Upper lobe of left lung (tissue), 6 donors: ENCODE measurements around the gene DMP1. TPM values are rescaled to one million over a fixed set of nuclear protein-coding genes. Genes with fewer than 3 reads are reported as not detected.

Experiments used
- ATAC-seq, 2 donors: fragments of 200-7000 bp; cut with Tn5 transposase; one replicate each; pipeline ENCODE4 v1.9.1; 2022; ENCODE audit warnings: mild to moderate bottlenecking in 2 of 2, moderate library complexity in 2 of 2; ENCODE audit not compliant: low FRiP score in 2 of 2
- DNase-seq, 2 donors: peaks; one replicate each; pipeline ENCODE4 v3.0.0-alpha.2; 2019 to 2020
- H3K27ac ChIP-seq, 4 donors: fragments of 200-600 bp; sonication (generic); one replicate each; pipeline ENCODE4 v1.5.1; 2016 to 2019
- H3K27me3 ChIP-seq, 4 donors: fragments of 200-600 bp; sonication (generic); one replicate each; pipeline ENCODE4 v1.5.1; 2017 to 2019
- H3K36me3 ChIP-seq, 4 donors: fragments of 200-600 bp; sonication (generic); one replicate each; pipeline ENCODE4 v1.5.1; 2016 to 2019
- H3K4me1 ChIP-seq, 4 donors: fragments of 200-600 bp; sonication (generic); one replicate each; pipeline ENCODE4 v1.5.1; 2018 to 2019
- H3K4me3 ChIP-seq, 4 donors: fragments of 200-600 bp; sonication (generic); one replicate each; pipeline ENCODE4 v1.5.1; 2017 to 2019; ENCODE audit warnings: mild to moderate bottlenecking in 2 of 4, moderate library complexity in 1 of 4
- H3K9me3 ChIP-seq, 4 donors: fragments of 200-600 bp; sonication (generic); one replicate each; pipeline ENCODE4 v1.5.1; 2018 to 2019
- EP300 ChIP-seq, 4 donors: sonication (generic); formaldehyde crosslinking; IDR thresholded peaks; one replicate each; pipeline ENCODE4 v1.5.1; 2017; ENCODE audit warnings: antibody characterized with exemption in 4 of 4, control low read depth in 2 of 4
- POLR2A ChIP-seq, 4 donors: fragments of 450-650 bp; IDR thresholded peaks; one replicate each; pipeline ENCODE4 v1.5.1; 2016 to 2017; ENCODE audit warnings: antibody characterized with exemption in 4 of 4, mild to moderate bottlenecking in 2 of 4
- POLR2AphosphoS5 ChIP-seq, 2 donors: sonication (generic); formaldehyde crosslinking; IDR thresholded peaks; one replicate each; pipeline ENCODE4 v1.5.1; 2017; ENCODE audit warnings: antibody characterized with exemption in 2 of 2
- WGBS, 2 donors: methylation state at CpG; one replicate each; pipeline ENCODE4 v1.1.5; 2017 to 2018; 5-methylcytosine and 5-hydroxymethylcytosine counted together
- total RNA-seq, 6 donors: library from RNA; depleted of rRNA in 4 of 6; stranded (reverse); fragments of >200 nt in 4 of 6; gene quantifications; one replicate each; pipeline versions ENCODE4 v1.1.0 to v1.2.1, GENCODE V29; 2016 to 2021
- TF ChIP-seq, protein P1 (sequence below), 6 experiments: fragments of 450-650 bp in 4 of 6; fragments of 200-600 bp in 2 of 6; sonication (generic) in 2 of 6; IDR thresholded peaks; one replicate each; pipeline ENCODE4 v1.5.1; 2016 to 2019; ENCODE audit warnings: antibody characterized with exemption in 6 of 6
- donor health status: DM: no; HTN: no; CAD: no; lungs with moderate emphysema.
- donor health status: DM: no; HTN: yes; CAD: no; lungs with severe emphysema.

The DMP1 gene
- total RNA-seq, 6 donors from 2014 or later = not detected

DNA sequence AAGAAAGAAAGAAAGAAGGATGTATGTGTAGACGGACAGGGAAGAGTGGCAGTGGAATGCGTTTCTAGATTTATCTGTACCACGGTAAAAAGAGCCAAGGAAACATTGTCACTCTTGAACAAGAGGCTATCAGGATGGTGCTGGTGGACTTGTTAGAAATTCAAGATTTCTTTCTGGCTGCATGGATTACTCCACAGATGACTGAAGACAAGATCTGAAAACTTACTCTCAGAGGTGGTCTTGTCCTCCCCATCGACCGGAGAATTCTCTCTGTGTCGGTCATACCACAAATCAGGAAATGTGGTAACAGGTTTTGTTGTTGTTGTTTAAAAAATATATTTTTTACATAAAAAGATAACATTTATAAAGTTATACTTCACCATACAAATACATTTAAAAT, 30.0 kb upstream of the DMP1 start:
- 83 to 84% methylated on average over 6 of the region's 6 CpGs for WGBS, 2 donors
- Histone ChIP-seq H3K9me3 (no peaks in the 10 kb centered on the region), H3K4me1 (no peaks in the 10 kb centered on the region), H3K4me3 (no peak overlapping the region), H3K27ac (no peak overlapping the region), H3K36me3 (no peaks in the 10 kb centered on the region), H3K27me3 (no peaks in the 10 kb centered on the region)
- TF ChIP-seq POLR2A (IDR thresholded peaks at IDR 0.05) (no peak), EP300 (IDR thresholded peaks at IDR 0.05) (no peak), POLR2AphosphoS5 (IDR thresholded peaks at IDR 0.05) (no peak)
- TF ChIP-seq, protein P1, sequence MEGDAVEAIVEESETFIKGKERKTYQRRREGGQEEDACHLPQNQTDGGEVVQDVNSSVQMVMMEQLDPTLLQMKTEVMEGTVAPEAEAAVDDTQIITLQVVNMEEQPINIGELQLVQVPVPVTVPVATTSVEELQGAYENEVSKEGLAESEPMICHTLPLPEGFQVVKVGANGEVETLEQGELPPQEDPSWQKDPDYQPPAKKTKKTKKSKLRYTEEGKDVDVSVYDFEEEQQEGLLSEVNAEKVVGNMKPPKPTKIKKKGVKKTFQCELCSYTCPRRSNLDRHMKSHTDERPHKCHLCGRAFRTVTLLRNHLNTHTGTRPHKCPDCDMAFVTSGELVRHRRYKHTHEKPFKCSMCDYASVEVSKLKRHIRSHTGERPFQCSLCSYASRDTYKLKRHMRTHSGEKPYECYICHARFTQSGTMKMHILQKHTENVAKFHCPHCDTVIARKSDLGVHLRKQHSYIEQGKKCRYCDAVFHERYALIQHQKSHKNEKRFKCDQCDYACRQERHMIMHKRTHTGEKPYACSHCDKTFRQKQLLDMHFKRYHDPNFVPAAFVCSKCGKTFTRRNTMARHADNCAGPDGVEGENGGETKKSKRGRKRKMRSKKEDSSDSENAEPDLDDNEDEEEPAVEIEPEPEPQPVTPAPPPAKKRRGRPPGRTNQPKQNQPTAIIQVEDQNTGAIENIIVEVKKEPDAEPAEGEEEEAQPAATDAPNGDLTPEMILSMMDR (IDR thresholded peaks at IDR 0.05) = no peak
- DNase-seq (no peak), ATAC-seq (no peak)

DNA sequence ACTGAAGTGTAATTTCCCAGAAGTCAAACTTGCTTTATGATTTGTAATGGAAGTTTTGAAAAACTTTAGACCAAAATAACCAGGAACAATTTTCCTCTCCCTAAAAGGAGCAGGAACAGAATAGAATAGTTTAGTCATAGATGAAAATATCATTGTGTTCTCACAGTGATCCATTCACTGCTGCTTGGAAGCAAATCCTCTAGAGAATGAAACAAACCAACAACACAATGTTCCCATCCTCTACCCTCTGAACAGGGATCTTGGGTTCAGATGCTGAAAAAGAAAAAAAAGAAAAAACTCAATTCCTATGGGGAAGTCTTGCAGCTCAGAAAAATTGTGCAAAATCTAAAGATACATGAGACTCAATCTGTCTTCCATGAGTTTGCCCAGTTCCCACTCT, 29.6 kb upstream of the DMP1 start:
- no peak for TF ChIP-seq EP300 (IDR thresholded peaks at IDR 0.05)
- TF ChIP-seq POLR2A (IDR thresholded peaks at IDR 0.05) = no peak
- no peak for TF ChIP-seq POLR2AphosphoS5 (IDR thresholded peaks at IDR 0.05)
- TF ChIP-seq, protein P1 (IDR thresholded peaks at IDR 0.05) = no peak
- no peak overlapping the region for H3K27ac ChIP-seq
- peak in 1 of 2 donors; percentile 34 for ATAC-seq

DNA sequence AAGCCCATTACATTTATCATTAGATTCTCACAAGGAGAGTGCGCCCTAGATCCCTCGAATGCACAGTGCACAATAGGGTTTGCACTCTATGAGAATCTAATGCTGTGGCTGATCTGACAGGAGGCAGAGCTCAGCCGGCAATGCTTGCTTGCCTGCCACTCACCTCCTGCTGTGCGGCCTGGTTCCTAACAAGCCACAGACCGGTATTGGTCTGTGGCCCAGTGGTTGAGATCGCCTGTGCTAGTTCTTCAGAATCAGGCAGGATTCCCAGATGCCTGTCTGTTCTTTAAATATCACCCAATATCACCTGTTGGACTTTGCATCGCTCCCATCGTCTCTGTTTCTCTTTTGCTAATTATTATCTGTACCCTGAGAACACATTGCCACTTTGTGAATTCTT, 27.8 kb upstream of the DMP1 start:
- TF ChIP-seq POLR2A (IDR thresholded peaks at IDR 0.05) = no peak
- TF ChIP-seq, protein P1 (IDR thresholded peaks at IDR 0.05) = no peak
- no peak for TF ChIP-seq POLR2AphosphoS5 (IDR thresholded peaks at IDR 0.05)
- TF ChIP-seq EP300 (IDR thresholded peaks at IDR 0.05) = no peak
- no peak for DNase-seq
- no peak overlapping the region for H3K4me3 ChIP-seq
- ATAC-seq = no peak
- no peaks in the 10 kb centered on the region for H3K4me1 ChIP-seq
- no peaks in the 10 kb centered on the region for H3K27me3 ChIP-seq
- no peaks in the 10 kb centered on the region for H3K9me3 ChIP-seq
- 90% methylated on average over 8 of the region's 8 CpGs for WGBS, 2 donors
- no peaks in the 10 kb centered on the region for H3K36me3 ChIP-seq
- H3K27ac ChIP-seq = no peak overlapping the region

More for the DNA sequence above, 29.6 kb upstream of the DMP1 start:
- Histone ChIP-seq H3K36me3 (no peaks in the 10 kb centered on the region), H3K4me1 (no peaks in the 10 kb centered on the region), H3K4me3 (no peak overlapping the region), H3K27me3 (no peaks in the 10 kb centered on the region), H3K9me3 (no peaks in the 10 kb centered on the region)
- no peak for DNase-seq

DNA sequence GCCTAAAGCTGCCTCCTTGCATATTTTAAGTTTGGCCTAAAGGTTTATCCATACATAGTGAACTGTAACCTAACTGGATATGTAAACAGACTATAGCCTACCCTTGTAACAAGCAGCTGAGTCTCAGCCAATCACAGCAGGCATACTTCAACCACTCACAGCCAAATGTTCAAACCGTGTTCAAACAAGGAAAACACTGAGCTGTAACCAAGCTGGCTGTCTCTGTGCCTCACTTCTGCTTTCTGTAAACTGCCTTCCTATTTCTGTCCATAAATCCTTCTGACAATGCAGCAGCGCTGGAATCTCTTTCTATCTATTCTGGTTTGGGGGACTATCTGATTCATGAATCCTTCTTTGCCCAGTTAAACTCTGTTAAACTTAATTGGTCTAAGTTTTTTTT, 25.4 kb upstream of the DMP1 start:
- 50 to 52% methylated on average over 2 of the region's 2 CpGs for WGBS, 2 donors
- Histone ChIP-seq H3K36me3 (no peaks in the 10 kb centered on the region), H3K9me3 (no peaks in the 10 kb centered on the region), H3K27me3 (no peaks in the 10 kb centered on the region), H3K27ac (no peak overlapping the region), H3K4me3 (no peak overlapping the region), H3K4me1 (no peaks in the 10 kb centered on the region)
- TF ChIP-seq EP300 (IDR thresholded peaks at IDR 0.05) = no peak
- TF ChIP-seq POLR2AphosphoS5 (IDR thresholded peaks at IDR 0.05) = no peak
- TF ChIP-seq, protein P1 (IDR thresholded peaks at IDR 0.05) = no peak
- no peak for TF ChIP-seq POLR2A (IDR thresholded peaks at IDR 0.05)
- ATAC-seq (peak in 1 of 2 donors; percentile 26), DNase-seq (no peak)

DNA sequence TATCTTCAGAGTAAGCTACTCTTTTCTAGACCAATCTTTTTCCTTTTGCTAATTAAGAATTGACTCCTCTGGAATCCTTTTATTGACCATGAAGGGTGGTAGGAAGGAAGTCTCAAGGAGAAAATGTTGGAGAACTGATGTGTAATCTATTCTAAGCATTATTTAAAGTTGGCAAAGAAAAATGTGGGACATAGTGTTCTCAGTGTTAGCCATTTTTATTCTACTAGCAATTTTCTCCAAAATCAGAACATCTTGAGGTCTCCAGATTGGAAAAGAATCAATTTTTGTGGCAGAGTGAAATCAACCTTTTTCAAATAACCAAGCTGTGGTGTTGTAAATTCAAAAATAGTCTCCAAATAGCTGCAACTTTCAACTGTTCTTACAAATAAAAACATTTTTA, 18.4 kb upstream of the DMP1 start:
- H3K9me3 ChIP-seq = no peaks in the 10 kb centered on the region
- DNase-seq (no peak), ATAC-seq (no peak)
- no peak overlapping the region for H3K4me3 ChIP-seq
- no peaks in the 10 kb centered on the region for H3K4me1 ChIP-seq
- H3K27ac ChIP-seq = no peak overlapping the region
- TF ChIP-seq POLR2A (IDR thresholded peaks at IDR 0.05) = no peak
- TF ChIP-seq POLR2AphosphoS5 (IDR thresholded peaks at IDR 0.05) = no peak
- TF ChIP-seq, protein P1 (IDR thresholded peaks at IDR 0.05) = no peak
- no peak for TF ChIP-seq EP300 (IDR thresholded peaks at IDR 0.05)
- H3K36me3 ChIP-seq = no peaks in the 10 kb centered on the region
- no peaks in the 10 kb centered on the region for H3K27me3 ChIP-seq
